Kasumi-1 (cell line): Measurements from ENCODE around the gene PLEKHB1.

Experiments used
- DNase-seq, 2 experiments: peaks; one replicate each; lab custom pipeline; 2025; lab: John Stamatoyannopoulos, UW

Gene PLEKHB1, protein sequence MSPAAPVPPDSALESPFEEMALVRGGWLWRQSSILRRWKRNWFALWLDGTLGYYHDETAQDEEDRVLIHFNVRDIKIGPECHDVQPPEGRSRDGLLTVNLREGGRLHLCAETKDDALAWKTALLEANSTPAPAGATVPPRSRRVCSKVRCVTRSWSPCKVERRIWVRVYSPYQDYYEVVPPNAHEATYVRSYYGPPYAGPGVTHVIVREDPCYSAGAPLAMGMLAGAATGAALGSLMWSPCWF

DNA sequence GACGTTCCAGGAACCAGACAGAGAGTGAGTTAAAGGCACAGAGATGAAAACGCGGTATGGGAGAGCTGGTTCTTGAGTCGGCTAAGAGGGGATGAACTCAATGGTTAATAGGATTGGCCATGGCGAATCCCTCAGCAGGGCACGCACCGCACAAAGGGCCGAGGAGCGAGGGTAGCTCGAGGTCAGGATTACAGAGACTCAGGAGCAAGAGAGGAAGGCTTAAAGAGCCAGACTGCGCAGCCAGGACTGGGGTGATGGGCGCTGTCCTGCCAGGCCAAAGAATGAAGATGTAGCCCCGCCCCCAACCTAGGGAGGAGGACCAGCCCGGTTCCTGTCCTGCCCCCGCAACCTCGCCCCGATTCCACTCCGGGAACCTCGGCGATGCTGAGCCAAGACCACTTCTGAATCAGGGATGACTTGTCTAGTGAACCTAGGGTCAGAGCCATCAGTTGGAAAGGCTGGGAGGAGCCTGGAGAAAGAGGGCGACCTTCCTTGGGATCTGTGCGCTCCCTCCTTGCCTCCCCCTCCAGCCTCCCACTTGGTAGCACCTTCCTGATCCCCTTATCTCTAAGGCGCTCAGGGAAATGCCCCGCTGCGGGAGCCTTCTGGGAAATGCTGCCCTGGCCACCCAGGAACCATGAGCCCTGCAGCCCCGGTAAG is at the start of gene PLEKHB1:
TSS of gene PLEKHB1 (plus strand) at position 610 of the 660 bp plus-strand sequence. CDS start at position 638, 28 bp downstream.
- DNase-seq = no peak

- DNase-seq = no peak
These were observed 48.9 kb upstream of the PLEKHB1 start for GRCh38 chr11:73597336-73597955.

DNA sequence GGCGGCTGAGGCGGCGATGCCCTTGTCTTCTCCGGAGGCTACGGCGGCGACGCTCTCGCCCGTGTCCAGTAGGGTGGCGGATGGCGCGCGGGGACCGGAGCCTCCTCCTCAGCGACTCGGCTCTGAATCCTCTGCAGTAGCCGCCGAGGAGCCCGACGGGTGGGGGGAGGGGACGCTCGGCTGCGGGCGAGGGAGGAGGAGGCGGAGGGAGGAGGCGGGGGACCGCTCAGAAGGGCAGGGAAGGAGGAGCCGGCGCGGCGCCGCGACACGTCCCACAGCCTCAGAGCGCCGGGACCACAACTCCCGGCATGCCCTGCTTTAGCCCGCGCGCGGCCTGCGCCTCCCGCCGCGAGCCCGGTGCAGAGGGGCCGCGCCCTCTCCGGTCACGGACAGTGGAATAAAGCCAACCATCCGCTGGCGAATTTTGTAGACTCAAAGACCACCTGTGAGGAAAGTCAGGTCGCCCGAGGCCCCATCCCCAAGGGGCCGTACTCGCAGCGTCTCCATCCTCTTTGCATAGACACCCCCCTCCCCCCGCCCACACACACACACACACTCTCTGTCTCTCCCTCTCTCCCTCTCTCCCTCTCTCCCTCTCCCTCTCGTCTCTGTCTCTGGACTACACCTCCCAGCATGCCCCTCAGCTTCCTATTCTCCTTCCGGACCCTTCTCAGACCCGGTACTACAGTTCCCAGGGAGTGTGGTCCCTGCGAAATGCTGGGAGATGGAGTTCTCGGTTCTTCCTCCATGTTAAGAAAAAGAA is 48.2 kb upstream of the PLEKHB1 start, which contains the start of gene FAM168A:
TSS of gene FAM168A (minus strand) at position 157 of the 763 bp plus-strand sequence. CDS start 129,638 bp downstream, outside the sequence.
- peak; percentile 99 for DNase-seq

- peak in 1 of 2 experiments; percentile 78 for DNase-seq
These were observed 47.5 kb upstream of the PLEKHB1 start for GRCh38 chr11:73598719-73599379.

DNA sequence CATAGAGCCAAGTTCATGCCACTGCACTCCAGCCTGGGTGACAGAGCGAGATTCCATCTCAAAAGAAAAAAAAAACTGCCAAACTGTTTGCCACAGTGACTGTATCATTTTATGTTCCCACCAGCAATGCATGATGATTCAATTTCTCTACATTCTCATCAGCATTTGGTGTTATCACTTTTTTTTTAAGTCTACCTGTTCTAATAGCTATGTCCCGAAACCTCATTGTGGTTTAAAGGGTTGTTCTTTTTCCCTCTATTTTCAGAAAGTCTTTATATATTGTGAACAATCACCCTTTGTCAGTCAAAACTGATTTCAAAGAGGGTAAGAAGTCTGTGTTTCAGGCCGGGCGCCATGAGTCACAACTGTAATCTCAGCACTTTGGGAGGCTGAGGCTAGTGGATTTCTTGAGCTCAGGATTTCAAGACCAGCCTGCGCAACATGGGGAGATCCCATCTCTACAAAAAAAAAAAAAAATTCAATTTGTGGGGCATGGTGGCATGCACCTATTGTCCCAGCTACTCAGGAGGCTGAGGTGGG is 33.7 kb upstream of the PLEKHB1 start:
- DNase-seq = no peak

GRCh38 chr11:73614591-73614990 is 31.8 kb upstream of the PLEKHB1 start:
- no peak for DNase-seq

- DNase-seq = no peak
These were observed 23.3 kb upstream of the PLEKHB1 start for GRCh38 chr11:73622926-73623593.

- peak; percentile 91 to 94 for DNase-seq
These were observed 22.7 kb upstream of the PLEKHB1 start for GRCh38 chr11:73623686-73624085.

DNA sequence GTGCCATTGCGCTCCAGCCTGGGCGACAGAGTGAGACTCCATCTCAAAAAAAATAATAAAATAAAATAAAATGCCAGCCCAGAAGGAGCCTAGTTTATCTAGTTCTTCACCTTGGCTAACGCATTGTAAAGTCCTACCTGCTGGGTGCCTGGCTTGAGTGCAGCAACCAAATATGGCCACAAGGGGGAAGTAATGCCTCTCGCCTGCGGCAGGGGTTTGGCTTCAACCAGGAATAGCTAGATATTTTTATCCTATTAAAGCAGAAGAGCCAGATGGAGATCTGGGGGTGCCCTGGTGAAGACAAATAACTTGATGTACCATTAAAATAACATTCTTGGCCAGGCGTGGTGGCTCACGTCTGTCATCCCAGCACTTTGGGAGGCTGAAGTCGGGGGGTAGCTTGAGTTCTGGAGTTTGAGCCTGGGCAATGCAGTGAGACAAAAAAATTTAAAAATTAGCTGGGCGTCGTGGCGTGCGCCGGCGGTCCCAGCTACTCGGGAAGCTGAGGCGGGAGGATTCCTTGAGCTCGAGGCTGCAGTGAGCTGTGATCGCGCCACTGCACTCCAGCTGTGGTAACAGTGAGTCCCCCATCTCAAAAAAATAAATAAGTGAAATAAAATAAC is 20.6 kb upstream of the PLEKHB1 start:
- peak; percentile 76 to 81 for DNase-seq

DNA sequence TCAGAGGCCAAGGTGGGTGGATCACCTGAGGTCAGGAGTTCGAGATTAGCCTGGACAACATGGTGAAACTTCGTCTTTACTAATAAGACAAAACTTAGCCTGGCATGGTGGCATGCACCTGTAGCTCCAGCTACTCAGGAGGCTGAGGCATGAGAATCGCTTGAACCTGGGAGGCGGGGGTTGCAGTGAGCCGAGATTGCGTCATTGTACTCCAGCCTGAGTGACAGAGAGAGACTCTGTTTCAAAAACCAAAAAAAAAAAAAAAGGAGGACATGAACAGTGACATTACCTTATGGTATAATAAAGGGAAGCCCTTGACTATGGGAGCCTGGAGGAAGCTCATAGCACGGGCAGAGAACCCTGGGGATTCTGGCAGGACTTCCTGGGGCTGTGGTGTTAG is 16.5 kb upstream of the PLEKHB1 start:
- no peak for DNase-seq

DNA sequence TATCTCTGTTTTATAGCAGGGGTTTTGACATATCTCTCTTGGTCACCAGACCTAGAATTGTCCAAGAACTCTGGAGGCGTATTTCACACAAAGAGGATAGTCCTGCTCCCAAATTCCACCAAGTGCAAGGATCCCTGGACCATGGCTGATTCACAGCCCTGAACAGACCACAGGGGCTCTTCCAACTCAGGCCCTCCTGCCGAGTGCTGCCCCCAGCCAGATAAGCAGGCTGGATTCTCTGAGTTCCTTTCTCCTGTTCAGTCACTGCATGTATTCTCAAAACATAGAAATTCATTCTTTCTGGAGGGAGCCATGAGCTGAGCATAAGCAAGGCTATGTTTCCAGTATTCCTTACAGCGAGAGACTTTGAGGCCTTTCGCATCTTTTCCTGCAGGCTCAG is 13.4 kb upstream of the PLEKHB1 start:
- DNase-seq = no peak

- no peak for DNase-seq
These were observed 12.4 kb upstream of the PLEKHB1 start for GRCh38 chr11:73633999-73634398.

- DNase-seq = no peak
These were observed 10.7 kb upstream of the PLEKHB1 start for GRCh38 chr11:73635721-73636120.

DNA sequence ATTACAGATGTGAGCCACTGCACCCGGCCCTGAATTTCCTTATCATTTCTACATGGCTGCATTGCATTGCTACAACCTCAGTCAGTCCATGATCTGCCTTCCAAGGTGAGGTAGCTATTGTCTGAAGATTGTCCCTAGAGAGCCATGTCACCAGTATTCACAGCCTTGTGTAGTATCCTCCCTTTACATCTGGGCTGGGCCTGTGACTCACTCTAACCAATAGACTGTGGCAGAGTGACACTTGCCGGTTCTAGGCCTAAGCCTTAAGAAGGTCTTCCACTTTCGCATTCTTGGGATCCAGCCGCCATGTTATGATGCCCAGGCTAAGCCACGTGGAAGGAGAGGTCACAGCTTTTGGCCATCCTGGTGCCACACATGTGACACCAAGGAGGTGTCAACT is 10.1 kb upstream of the PLEKHB1 start:
- DNase-seq = no peak

- no peak for DNase-seq
These were observed 9.4 kb upstream of the PLEKHB1 start for GRCh38 chr11:73637012-73637411.

DNA sequence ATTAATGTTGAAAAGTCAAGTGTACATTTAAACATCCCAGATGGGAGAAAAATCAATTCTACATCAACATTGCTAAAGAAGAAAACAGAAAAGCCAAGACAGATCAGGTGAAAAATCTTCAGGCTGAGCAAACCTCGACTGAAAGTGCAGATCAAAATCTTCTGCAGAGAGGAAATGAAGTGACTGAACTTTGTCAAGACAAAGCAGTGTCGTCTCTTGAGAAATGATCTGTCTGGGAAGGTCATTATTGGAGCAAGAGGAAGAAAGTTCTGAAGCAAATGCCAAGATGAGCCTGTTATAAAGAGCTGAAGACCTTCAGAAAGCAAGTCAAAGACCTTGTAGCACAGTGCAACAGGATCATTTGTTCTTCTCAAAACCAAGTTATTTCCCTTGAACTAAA is 5.8 kb upstream of the PLEKHB1 start:
- DNase-seq = no peak

GRCh38 chr11:73641668-73642067 is 4.7 kb upstream of the PLEKHB1 start:
- DNase-seq = no peak

DNA sequence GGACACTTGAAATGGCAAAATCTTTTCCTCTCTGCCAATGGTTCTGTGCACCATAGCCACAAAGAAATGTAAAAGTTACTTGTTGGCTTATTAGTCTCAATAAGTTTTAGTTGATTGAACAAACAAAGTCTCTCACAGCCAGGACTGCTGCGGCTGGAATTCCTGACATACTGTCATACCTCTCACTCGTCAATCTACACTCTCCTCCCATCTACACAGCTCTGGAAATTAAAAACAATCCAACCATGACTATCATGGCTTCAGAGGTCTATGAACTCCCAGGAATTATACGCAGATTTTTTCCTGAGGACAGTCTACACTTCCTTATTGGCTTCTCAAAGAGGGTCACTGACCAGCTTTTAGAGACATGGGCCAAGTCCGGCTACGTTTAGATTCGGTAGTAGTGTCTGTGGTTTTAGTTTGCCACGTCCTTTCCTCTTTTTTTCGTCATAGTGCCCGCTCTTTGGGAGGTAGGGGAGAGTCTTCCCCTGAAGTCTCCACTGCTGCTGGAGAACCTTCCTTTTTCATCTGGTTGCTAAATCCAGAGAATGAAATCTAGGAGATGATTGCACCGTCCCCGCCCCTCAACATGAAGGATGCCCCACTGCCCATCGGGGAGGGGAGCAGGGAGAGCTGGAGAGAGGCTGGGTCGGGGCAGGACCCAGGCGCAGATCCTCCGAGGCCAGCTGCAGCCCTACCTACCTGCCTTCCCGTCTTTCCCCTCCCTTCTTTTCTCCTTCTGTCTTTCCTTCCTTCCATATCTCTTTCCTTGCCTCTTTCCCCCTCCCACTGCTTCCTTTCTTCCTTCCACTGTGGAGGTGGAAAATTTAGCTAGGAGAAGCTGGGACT is 1.0 kb upstream of the PLEKHB1 start:
- no peak for DNase-seq

DNA sequence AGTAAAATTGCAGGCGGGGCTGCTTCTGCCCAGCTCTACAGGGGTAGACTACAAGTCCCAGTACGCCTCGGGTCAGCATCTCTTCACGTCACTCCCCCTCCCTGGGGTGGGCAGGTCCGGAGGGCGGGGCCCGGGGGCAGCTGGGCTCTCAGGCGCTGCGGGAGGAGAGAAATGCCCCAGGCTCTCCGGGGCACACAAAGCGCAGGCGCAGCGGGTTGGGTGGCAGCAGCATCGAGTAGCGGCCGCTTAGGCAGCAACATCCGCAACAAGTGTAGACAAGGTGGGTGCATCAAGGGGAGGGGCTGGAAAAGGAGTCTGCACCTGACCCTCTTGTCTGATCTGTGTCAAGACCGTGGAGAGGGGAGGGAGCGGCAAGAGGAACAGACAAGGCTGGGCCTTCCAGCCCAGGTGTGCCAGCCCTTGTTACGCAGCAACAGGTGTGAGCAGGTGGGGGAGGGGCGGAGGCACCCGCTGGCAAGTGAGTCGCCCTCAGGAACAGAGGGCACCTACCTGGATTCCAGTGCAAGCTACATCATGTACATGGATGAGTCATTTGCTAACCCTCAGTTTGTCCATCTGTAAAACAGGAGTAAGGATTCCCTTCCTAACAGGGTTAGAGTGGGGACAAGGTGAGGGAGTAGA is 1.2 kb downstream of the PLEKHB1 start:
- DNase-seq = no peak
